Neural crest cell (in vitro differentiated cells): ENCODE measurements around the gene TMEM255B. TPM values are rescaled to one million over a fixed set of nuclear protein-coding genes. Genes with fewer than 3 reads are reported as not detected.

ENCODE experiments used
- DNase-seq: peaks from one replicate; pipeline ENCODE4 v3.0.0; 2021; ENCODE audit warnings: low read depth, mixed read lengths, low spot score
- H3K27ac Mint-ChIP-seq: one replicate; pipeline ENCODE4 v1.8.0; 2021; ENCODE audit warnings: mild to moderate bottlenecking, mixed read lengths; ENCODE audit not compliant: unreplicated experiment
- H3K27me3 Mint-ChIP-seq: 2 replicates; pipeline ENCODE4 v1.8.0; 2021; ENCODE audit warnings: low read depth, mild to moderate bottlenecking, mixed read lengths
- H3K36me3 Mint-ChIP-seq: 2 replicates; pipeline ENCODE4 v1.8.0; 2021; ENCODE audit warnings: low read depth, mild to moderate bottlenecking, mixed read lengths
- H3K4me1 Mint-ChIP-seq: 2 replicates; pipeline ENCODE4 v1.8.0; 2021; ENCODE audit warnings: mixed read lengths
- H3K4me3 Mint-ChIP-seq: one replicate; pipeline ENCODE4 v1.8.0; 2021; ENCODE audit warnings: mild to moderate bottlenecking, mixed read lengths
- H3K9me3 Mint-ChIP-seq: 2 replicates; pipeline ENCODE4 v1.8.0; 2021; ENCODE audit warnings: mixed read lengths
- total RNA-seq: library from RNA; stranded (reverse); gene quantifications from 2 replicates; pipeline ENCODE4 v1.2.1, GENCODE V29; 2021
- TF ChIP-seq, protein P1 (sequence below): fragments of 200-600 bp; sonication (generic); conservative IDR thresholded peaks from 2 replicates; pipeline ENCODE4 v1.5.0; 2021; ENCODE audit warnings: antibody characterized with exemption, mild to moderate bottlenecking

TMEM255B gene
- total RNA-seq, 1 donor from 2014 or later: 2.4 TPM

DNA sequence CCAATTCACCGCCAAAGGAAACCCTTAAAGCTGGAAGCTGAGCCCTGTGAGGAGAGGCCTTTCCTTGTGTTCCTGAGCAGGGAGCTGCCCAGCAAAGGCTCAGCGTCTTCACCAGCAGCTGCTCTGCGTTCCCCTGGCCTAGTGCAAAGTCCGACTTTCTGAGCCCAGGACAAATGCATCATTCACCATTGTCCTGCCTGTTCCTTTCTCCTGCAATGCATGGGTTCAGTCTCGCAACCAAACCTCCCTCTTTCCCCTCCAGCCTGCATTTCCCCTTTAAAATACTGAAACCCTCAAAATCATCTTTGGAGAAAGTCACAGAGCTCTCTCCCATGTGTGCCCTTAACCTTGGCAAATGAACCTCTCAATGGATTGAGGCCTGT, 12.9 kb upstream of the TMEM255B start:
- no peak for DNase-seq
- H3K9me3 Mint-ChIP-seq: peaks cover 9% of the 10 kb centered on the region
- H3K27me3 Mint-ChIP-seq: no peaks in the 10 kb centered on the region
- H3K4me1 Mint-ChIP-seq: peaks cover 4% of the 10 kb centered on the region
- no peak overlapping the region for H3K4me3 Mint-ChIP-seq
- no peak overlapping the region for H3K27ac Mint-ChIP-seq
- no peaks in the 10 kb centered on the region for H3K36me3 Mint-ChIP-seq
- TF ChIP-seq, protein P1, sequence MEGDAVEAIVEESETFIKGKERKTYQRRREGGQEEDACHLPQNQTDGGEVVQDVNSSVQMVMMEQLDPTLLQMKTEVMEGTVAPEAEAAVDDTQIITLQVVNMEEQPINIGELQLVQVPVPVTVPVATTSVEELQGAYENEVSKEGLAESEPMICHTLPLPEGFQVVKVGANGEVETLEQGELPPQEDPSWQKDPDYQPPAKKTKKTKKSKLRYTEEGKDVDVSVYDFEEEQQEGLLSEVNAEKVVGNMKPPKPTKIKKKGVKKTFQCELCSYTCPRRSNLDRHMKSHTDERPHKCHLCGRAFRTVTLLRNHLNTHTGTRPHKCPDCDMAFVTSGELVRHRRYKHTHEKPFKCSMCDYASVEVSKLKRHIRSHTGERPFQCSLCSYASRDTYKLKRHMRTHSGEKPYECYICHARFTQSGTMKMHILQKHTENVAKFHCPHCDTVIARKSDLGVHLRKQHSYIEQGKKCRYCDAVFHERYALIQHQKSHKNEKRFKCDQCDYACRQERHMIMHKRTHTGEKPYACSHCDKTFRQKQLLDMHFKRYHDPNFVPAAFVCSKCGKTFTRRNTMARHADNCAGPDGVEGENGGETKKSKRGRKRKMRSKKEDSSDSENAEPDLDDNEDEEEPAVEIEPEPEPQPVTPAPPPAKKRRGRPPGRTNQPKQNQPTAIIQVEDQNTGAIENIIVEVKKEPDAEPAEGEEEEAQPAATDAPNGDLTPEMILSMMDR: no peak

GRCh38 chr13:113746671-113747070, 12.4 kb upstream of the TMEM255B start:
- DNase-seq: no peak
- H3K36me3 Mint-ChIP-seq: no peaks in the 10 kb centered on the region
- no peak overlapping the region for H3K27ac Mint-ChIP-seq
- TF ChIP-seq, protein P1: no peak
- no peak overlapping the region for H3K4me3 Mint-ChIP-seq
- peaks cover 10% of the 10 kb centered on the region for H3K9me3 Mint-ChIP-seq
- H3K4me1 Mint-ChIP-seq: no peaks in the 10 kb centered on the region
- H3K27me3 Mint-ChIP-seq: no peaks in the 10 kb centered on the region

DNA sequence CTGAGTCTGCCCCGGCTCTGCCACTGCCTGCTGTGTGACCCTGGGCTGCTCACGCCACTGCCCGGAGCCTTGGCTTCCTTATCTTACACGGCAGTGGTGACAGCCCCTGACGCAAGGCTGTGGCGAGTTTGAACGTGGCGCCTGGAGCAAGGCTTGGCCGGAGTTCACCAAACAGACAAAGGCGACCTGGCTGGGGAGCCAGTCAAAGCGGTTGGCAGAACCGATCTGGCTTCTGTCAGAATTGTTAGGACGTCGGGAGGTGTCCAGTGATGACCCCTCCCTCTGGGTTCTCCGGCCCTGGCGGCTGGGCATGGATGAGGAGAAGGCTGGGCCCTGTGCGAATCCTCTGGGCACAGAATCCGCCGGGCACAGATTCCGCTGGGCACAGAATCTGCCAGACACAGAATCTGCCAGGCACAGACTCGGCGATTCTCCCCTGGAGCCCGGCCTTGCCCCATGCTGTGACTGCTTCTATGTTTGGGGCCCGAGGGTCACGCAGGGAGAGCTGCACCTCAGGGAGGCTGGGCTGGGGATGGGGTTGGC, 11.7 kb upstream of the TMEM255B start:
- TF ChIP-seq, protein P1: no peak
- H3K27ac Mint-ChIP-seq: no peak overlapping the region
- no peaks in the 10 kb centered on the region for H3K36me3 Mint-ChIP-seq
- no peaks in the 10 kb centered on the region for H3K4me1 Mint-ChIP-seq
- no peak overlapping the region for H3K4me3 Mint-ChIP-seq
- H3K9me3 Mint-ChIP-seq: peaks cover 10% of the 10 kb centered on the region
- H3K27me3 Mint-ChIP-seq: no peaks in the 10 kb centered on the region
- DNase-seq: no peak

DNA sequence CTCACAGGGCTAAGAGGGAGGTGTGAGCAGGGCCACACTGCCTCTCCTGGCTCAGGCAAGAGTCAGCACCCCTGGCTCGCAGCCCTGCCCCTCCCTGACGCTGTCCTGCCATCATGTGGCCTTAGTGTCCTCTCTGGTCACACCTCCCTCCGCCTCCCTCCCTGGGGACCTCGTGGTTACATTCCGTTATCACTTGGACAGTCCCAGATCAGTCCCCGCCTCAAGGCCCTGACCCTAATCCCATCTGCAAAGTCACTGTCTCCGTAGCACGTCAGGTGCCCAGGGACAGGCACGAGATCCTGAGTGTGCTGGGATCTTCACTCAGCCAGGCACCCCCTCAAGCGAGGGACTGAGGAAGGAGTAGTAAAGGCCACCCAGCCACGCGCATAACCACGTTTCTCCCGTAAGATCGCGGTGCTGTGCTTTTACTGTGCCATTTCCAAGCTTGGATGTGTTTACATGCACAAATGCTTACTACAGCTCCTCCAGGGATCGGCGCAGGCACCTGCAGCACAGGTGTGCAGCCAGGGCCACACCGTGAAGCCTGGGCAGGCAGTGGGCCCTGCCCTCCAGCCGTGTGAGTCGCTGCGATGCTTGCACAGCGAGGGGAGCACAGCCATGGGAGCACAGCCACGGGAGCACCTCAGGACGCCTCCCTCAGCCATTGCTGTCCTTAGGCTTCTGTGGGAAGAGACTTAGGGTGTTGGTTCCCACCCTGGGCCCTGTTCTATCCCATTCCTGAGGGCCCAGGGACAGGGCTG, 10.7 kb upstream of the TMEM255B start:
- TF ChIP-seq, protein P1: no peak
- no peak overlapping the region for H3K4me3 Mint-ChIP-seq
- H3K36me3 Mint-ChIP-seq: no peaks in the 10 kb centered on the region
- H3K9me3 Mint-ChIP-seq: peaks cover 10% of the 10 kb centered on the region
- no peak for DNase-seq
- H3K27me3 Mint-ChIP-seq: peaks cover under 1% of the 10 kb centered on the region
- H3K4me1 Mint-ChIP-seq: no peaks in the 10 kb centered on the region
- H3K27ac Mint-ChIP-seq: no peak overlapping the region

DNA sequence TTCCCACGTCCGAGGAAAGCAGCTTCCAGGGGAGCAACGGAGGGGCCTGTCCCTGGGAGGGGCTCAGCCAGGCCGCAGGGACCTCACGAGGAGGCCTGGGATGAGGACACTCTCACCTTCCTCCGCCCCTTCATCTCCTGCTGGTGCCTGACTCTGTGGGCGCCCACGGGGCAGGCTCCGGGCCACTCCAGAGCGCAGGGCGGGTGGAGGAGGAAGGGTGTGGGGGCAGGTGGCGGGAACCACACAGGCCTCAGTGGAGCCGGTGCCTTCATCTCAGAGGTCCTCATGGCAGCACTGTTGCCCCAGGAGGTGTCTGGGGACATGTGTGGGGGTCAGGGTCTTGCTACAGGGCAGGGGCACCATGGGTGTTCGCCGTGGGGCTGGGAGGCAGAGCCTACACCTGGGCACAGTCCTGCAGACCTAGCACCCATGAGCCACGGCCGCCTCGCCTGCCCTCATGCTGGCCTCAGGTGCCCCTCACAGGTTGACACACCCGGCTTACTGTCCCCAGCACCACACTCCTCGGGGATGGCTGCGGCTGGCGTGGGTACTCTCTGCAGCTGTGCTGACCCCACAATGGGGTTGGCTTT, 10.1 kb upstream of the TMEM255B start:
- Mint-ChIP-seq H3K27ac (no peak overlapping the region), H3K4me3 (no peak overlapping the region), H3K36me3 (no peaks in the 10 kb centered on the region), H3K9me3 (peaks cover 10% of the 10 kb centered on the region), H3K4me1 (no peaks in the 10 kb centered on the region), H3K27me3 (peaks cover 2% of the 10 kb centered on the region)
- no peak for DNase-seq
- TF ChIP-seq, protein P1: no peak
